CD4-positive, alpha-beta memory T cell (primary cell): ENCODE results near the gene RBM20. TPM values are rescaled to one million over a fixed set of nuclear protein-coding genes. Genes with fewer than 3 reads are reported as not detected.

Experiments
- CTCF ChIA-PET: fragments of 350-600 bp; sonication (Branson Sonifier 250); formaldehyde crosslinking; loops from one replicate; lab custom pipeline; 2021; ENCODE audit warnings: inconsistent platforms; ENCODE audit not compliant: partially characterized antibody; lab: Charles Lee
- POLR2A ChIA-PET: fragments of 350-600 bp; sonication (Branson Sonifier 250); formaldehyde crosslinking; loops from one replicate; lab custom pipeline; 2021; ENCODE audit not compliant: partially characterized antibody; lab: Charles Lee
- DNase-seq, 5 donors: peaks; one replicate each; pipeline versions ENCODE4 v3.0.0 to v3.0.0-alpha.2; 2020 to 2022; ENCODE audit warnings: mixed read lengths in 1 of 5
- H3K27ac ChIP-seq: one replicate; pipeline ENCODE4 v1.7.0; 2013; ENCODE audit warnings: low read depth, low read length
- H3K27me3 ChIP-seq: 2 replicates; pipeline ENCODE4 v1.7.0; 2013; ENCODE audit warnings: mild to moderate bottlenecking, low read length, moderate library complexity; ENCODE audit not compliant: insufficient read depth
- H3K36me3 ChIP-seq: 2 replicates; pipeline ENCODE4 v1.7.0; 2013; ENCODE audit warnings: mild to moderate bottlenecking, low read length, moderate library complexity; ENCODE audit not compliant: insufficient read depth
- H3K4me1 ChIP-seq: 2 replicates; pipeline ENCODE4 v1.7.0; 2013; ENCODE audit warnings: mild to moderate bottlenecking, low read length, moderate library complexity; ENCODE audit not compliant: insufficient read depth
- H3K4me3 ChIP-seq, 2 donors: one replicate each; pipeline ENCODE4 v1.7.0; 2013; ENCODE audit warnings: low read length in 2 of 2, mild to moderate bottlenecking in 1 of 2
- H3K9me3 ChIP-seq, 2 donors: one replicate each; pipeline ENCODE4 v1.7.0; 2013; ENCODE audit warnings: low read length in 2 of 2, control low read depth in 1 of 2; ENCODE audit not compliant: control insufficient read depth in 1 of 2
- H3K27ac Mint-ChIP-seq, 7 donors: one replicate each; pipeline ENCODE4 v1.8.0; 2020 to 2021; ENCODE audit warnings: mixed read lengths in 7 of 7, mild to moderate bottlenecking in 6 of 7, inconsistent platforms in 3 of 7, moderate library complexity in 3 of 7
- H3K27me3 Mint-ChIP-seq, 2 donors: one replicate each; pipeline ENCODE4 v1.8.0; 2020 to 2021; ENCODE audit warnings: mixed read lengths in 2 of 2
- H3K36me3 Mint-ChIP-seq, 2 donors: one replicate each; pipeline ENCODE4 v1.8.0; 2020 to 2021; ENCODE audit warnings: mixed read lengths in 2 of 2, inconsistent platforms in 1 of 2, mild to moderate bottlenecking in 1 of 2
- H3K4me1 Mint-ChIP-seq, 4 donors: one replicate each; pipeline ENCODE4 v1.8.0; 2020 to 2021; ENCODE audit warnings: mixed read lengths in 4 of 4, mild to moderate bottlenecking in 1 of 4
- H3K4me3 Mint-ChIP-seq, 8 donors: one replicate each; pipeline ENCODE4 v1.8.0; 2020 to 2021; ENCODE audit warnings: mixed read lengths in 8 of 8, mild to moderate bottlenecking in 7 of 8, moderate library complexity in 6 of 8, inconsistent platforms in 3 of 8
- H3K9me3 Mint-ChIP-seq, 8 donors: one replicate each; pipeline ENCODE4 v1.8.0; 2020 to 2021; ENCODE audit warnings: mixed read lengths in 8 of 8, mild to moderate bottlenecking in 5 of 8, inconsistent platforms in 3 of 8, moderate library complexity in 1 of 8
- intact Hi-C: fragments of 100-400 bp; cut with micrococcal nuclease; formaldehyde crosslinking; loops from one replicate; pipeline ENCODE4 v1.15.1; 2023
- polyA plus RNA-seq, 2 donors: library from polyadenylated mRNA; unstranded; fragments of 300-500 nt; fragmentation: Illumina TruSeq; gene quantifications; one replicate each; pipeline ENCODE4 v1.2.3, GENCODE V29; 2021
- total RNA-seq, 2 experiments: library from RNA; stranded (reverse); gene quantifications; one replicate each; pipeline ENCODE4 v1.2.3, GENCODE V29; 2021

The RBM20 gene
- total and polyA plus RNA-seq, 4 experiments from 2014 or later = 0.03 TPM; not detected in 3

GRCh38 chr10:110615057-110615747, 28.9 kb upstream of the RBM20 start:
- intact Hi-C loops = loop anchor here (10.0 kb wide), 1 partner anchor 390 kb away; no protein-coding TSS in a partner anchor
- H3K4me3 ChIP-seq = no peak overlapping the region
- CTCF ChIA-PET = interaction anchor here (1.0 to 1.7 kb wide), 3 partner anchors 10 to 59 kb away, joined by 3 to 8 read pairs (median 3); no protein-coding TSS in a partner anchor
- Mint-ChIP-seq H3K27me3 (no peaks in the 10 kb centered on the region), H3K27ac (peak overlapping the region in 1 of 7 donors; percentile 51), H3K36me3 (no peaks in the 10 kb centered on the region), H3K4me1 (peaks cover 6 to 24% (median 12%) of the 10 kb centered on the region in 4 donors), H3K4me3 (no peak overlapping the region), H3K9me3 (peaks cover 0 to 1% (median 0%) of the 10 kb centered on the region in 8 donors)
- H3K27ac ChIP-seq = no peak overlapping the region
- no peak for DNase-seq
- no peaks in the 10 kb centered on the region for H3K9me3 ChIP-seq
- no peaks in the 10 kb centered on the region for H3K27me3 ChIP-seq
- H3K36me3 ChIP-seq = no peaks in the 10 kb centered on the region
- H3K4me1 ChIP-seq = peaks cover 13% of the 10 kb centered on the region
- POLR2A ChIA-PET = no interaction called here

GRCh38 chr10:110616493-110617033, 27.6 kb upstream of the RBM20 start:
- CTCF ChIA-PET = interaction anchor here (1.0 kb wide), 1 partner anchor 675 kb away, joined by 3 read pairs; no protein-coding TSS in a partner anchor

GRCh38 chr10:110617425-110618229, 26.5 kb upstream of the RBM20 start:
- no peak overlapping the region for H3K27ac ChIP-seq
- H3K36me3 ChIP-seq = no peaks in the 10 kb centered on the region
- CTCF ChIA-PET = interaction anchor here (2.5 kb wide), 1 partner anchor 9 kb away, joined by 9 read pairs; no protein-coding TSS in a partner anchor
- peaks cover 13% of the 10 kb centered on the region for H3K4me1 ChIP-seq
- DNase-seq = peak in 2 of 5 donors; percentile 28 to 30
- POLR2A ChIA-PET = no interaction called here
- peak overlapping the region in 4 of 7 donors; percentile 19 to 90 (median 76) for H3K27ac Mint-ChIP-seq
- H3K9me3 ChIP-seq = no peaks in the 10 kb centered on the region
- no peaks in the 10 kb centered on the region for H3K27me3 Mint-ChIP-seq
- no peaks in the 10 kb centered on the region for H3K27me3 ChIP-seq
- peak overlapping the region in 3 of 8 donors; percentile 14 to 61 (median 18) for H3K4me3 Mint-ChIP-seq
- no peak overlapping the region for H3K4me3 ChIP-seq
- no peaks in the 10 kb centered on the region for H3K36me3 Mint-ChIP-seq
- peaks cover 6 to 12% (median 8%) of the 10 kb centered on the region in 4 donors for H3K4me1 Mint-ChIP-seq
- H3K9me3 Mint-ChIP-seq = peaks cover 0 to 5% (median 0%) of the 10 kb centered on the region in 8 donors
- intact Hi-C loops = loop anchor here (10.0 kb wide), 1 partner anchor 387 kb away; no protein-coding TSS in a partner anchor

More at GRCh38 chr10:110616493-110617033, 27.6 kb upstream of the RBM20 start:
- H3K9me3 ChIP-seq = no peaks in the 10 kb centered on the region
- Mint-ChIP-seq H3K4me3 (no peak overlapping the region), H3K27ac (no peak overlapping the region), H3K9me3 (peaks cover 0 to 4% (median 0%) of the 10 kb centered on the region in 8 donors), H3K4me1 (peaks cover 6 to 20% (median 10%) of the 10 kb centered on the region in 4 donors), H3K27me3 (no peaks in the 10 kb centered on the region), H3K36me3 (no peaks in the 10 kb centered on the region)
- H3K27ac ChIP-seq = no peak overlapping the region
- H3K4me1 ChIP-seq = peaks cover 13% of the 10 kb centered on the region
- POLR2A ChIA-PET = no interaction called here
- no peaks in the 10 kb centered on the region for H3K36me3 ChIP-seq
- DNase-seq = no peak
- no peak overlapping the region for H3K4me3 ChIP-seq
- no peaks in the 10 kb centered on the region for H3K27me3 ChIP-seq
- intact Hi-C loops = loop anchor here (10.0 kb wide), 1 partner anchor 388 kb away; no protein-coding TSS in a partner anchor

- CTCF ChIA-PET = interaction anchor here (2.5 kb wide), 1 partner anchor 10 kb away, joined by 9 read pairs; no protein-coding TSS in a partner anchor
- Histone ChIP-seq H3K27me3 (no peaks in the 10 kb centered on the region), H3K9me3 (no peaks in the 10 kb centered on the region), H3K4me3 (no peak overlapping the region), H3K4me1 (peaks cover 13% of the 10 kb centered on the region), H3K27ac (no peak overlapping the region), H3K36me3 (no peaks in the 10 kb centered on the region)
- Mint-ChIP-seq H3K4me1 (peaks cover 6 to 10% (median 8%) of the 10 kb centered on the region in 4 donors), H3K27ac (peak overlapping the region in 2 of 7 donors; percentile 71 to 85), H3K4me3 (no peak overlapping the region), H3K27me3 (no peaks in the 10 kb centered on the region), H3K36me3 (no peaks in the 10 kb centered on the region), H3K9me3 (peaks cover 0 to 5% (median 0%) of the 10 kb centered on the region in 8 donors)
- POLR2A ChIA-PET = no interaction called here
- intact Hi-C loops = loop anchor here (10.0 kb wide), 1 partner anchor 387 kb away; no protein-coding TSS in a partner anchor
- no peak for DNase-seq
These were observed 25.9 kb upstream of the RBM20 start for GRCh38 chr10:110618230-110618610.

- Mint-ChIP-seq H3K27ac (no peak overlapping the region), H3K36me3 (no peaks in the 10 kb centered on the region), H3K4me1 (peaks cover 6 to 10% (median 8%) of the 10 kb centered on the region in 4 donors), H3K9me3 (peaks cover 0 to 5% (median 0%) of the 10 kb centered on the region in 8 donors), H3K4me3 (no peak overlapping the region), H3K27me3 (peaks cover 0 to 4% of the 10 kb centered on the region in 2 donors)
- Histone ChIP-seq H3K4me1 (peaks cover 13% of the 10 kb centered on the region), H3K27me3 (no peaks in the 10 kb centered on the region), H3K27ac (no peak overlapping the region), H3K36me3 (no peaks in the 10 kb centered on the region), H3K9me3 (no peaks in the 10 kb centered on the region), H3K4me3 (no peak overlapping the region)
- CTCF ChIA-PET = interaction anchor here (1.4 to 2.5 kb wide), 4 partner anchors 9 to 53 kb away, joined by 3 to 9 read pairs (median 8); no protein-coding TSS in a partner anchor
- POLR2A ChIA-PET = no interaction called here
- DNase-seq = no peak
- intact Hi-C loops = loop anchor here (10.0 kb wide), 1 partner anchor 385 kb away; no protein-coding TSS in a partner anchor
These were observed 24.4 kb upstream of the RBM20 start for GRCh38 chr10:110619514-110620397.

- no peaks in the 10 kb centered on the region for H3K36me3 Mint-ChIP-seq
- peak overlapping the region in 1 of 7 donors; percentile 29 for H3K27ac Mint-ChIP-seq
- no peaks in the 10 kb centered on the region for H3K36me3 ChIP-seq
- H3K27ac ChIP-seq = no peak overlapping the region
- H3K4me3 Mint-ChIP-seq = no peak overlapping the region
- H3K4me3 ChIP-seq = no peak overlapping the region
- intact Hi-C loops = no loop called here
- H3K4me1 Mint-ChIP-seq = peaks cover 6 to 10% (median 8%) of the 10 kb centered on the region in 4 donors
- H3K27me3 Mint-ChIP-seq = peaks cover 0 to 5% of the 10 kb centered on the region in 2 donors
- CTCF ChIA-PET = interaction anchor here (1.4 to 2.4 kb wide), 3 partner anchors 10 to 52 kb away, joined by 3 to 8 read pairs (median 7); no protein-coding TSS in a partner anchor
- POLR2A ChIA-PET = no interaction called here
- H3K27me3 ChIP-seq = no peaks in the 10 kb centered on the region
- no peaks in the 10 kb centered on the region for H3K9me3 ChIP-seq
- H3K9me3 Mint-ChIP-seq = peaks cover 0 to 5% (median 0%) of the 10 kb centered on the region in 8 donors
- peaks cover 13% of the 10 kb centered on the region for H3K4me1 ChIP-seq
- DNase-seq = no peak
These were observed 23.8 kb upstream of the RBM20 start for GRCh38 chr10:110620398-110620719.
